ENCODE data around the gene NR2C1.

GRCh38 chr12:95118788-95119179 is 45.4 kb upstream of the NR2C1 start:
- TF ChIP-seq CTCF (IDR thresholded peaks at IDR 0.05): no peak
- no peak for TF ChIP-seq EZH2 (IDR thresholded peaks at IDR 0.05)
- TF ChIP-seq EZH2phosphoT487 (IDR thresholded peaks at IDR 0.05): no peak

All from neural progenitor cell (in vitro differentiated cells).